ENCODE measurements around the gene ADGRG3.

DNA sequence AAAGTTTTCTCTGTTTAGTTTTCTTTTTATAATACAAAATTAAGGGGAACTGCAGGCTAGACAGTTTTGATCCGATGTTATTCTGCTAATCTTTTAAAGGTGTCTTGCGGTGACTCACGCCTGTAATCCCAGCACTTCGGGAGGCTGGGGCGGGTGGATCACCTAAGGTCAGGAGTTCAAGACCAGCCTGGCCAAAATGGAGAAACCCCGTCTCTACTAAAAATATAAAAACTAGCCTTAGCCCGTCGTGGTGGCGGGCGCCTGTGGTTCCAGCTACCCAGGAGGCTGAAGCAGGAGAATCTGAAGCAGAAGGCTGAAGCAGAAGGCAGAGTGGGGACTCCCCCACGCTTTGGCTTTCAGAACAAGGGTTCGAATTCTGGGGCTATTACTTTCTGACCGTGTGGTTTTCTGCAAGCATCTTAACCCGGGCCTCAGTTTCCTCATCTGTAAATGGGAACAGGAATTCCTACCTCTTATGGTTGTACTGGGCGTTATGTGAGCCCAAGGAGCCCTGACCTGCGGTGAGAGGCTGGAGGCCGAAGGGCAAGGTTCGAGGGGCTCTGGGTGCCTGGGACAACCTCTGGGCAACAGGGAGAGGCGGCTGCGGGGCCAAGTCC, 66.3 kb downstream of the ADGRG3 start:
- TF ChIP-seq CTCF (IDR thresholded peaks at IDR 0.05) (no peak), EZH2 (IDR thresholded peaks at IDR 0.05; ENCODE audit: borderline replicate concordance, insufficient read depth, low read depth, low read length, poor library complexity, severe bottlenecking) (no peak)
